ENCODE results near the gene UBR4.

Gene UBR4

DNA sequence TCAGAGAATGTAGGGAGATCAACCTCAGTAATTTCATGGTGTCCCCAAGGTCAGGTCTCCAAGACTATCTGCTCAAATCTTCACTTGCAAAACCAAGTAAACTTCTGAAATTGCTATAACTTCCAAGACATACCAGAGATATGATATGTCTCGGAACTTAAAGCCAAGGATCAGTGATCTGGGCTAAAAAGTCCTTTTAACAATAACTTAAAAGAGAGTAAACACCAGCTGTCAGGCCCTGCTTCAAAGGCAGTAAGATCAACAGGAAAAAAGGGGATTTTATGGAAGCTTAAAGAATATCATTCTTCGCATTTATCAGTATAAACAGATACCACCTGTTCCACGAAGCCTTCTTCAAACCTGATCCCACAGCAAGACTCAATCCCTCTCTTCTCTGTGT, 13.7 kb downstream of the UBR4 start:
- Histone ChIP-seq H3K4ac (ENCODE audit: low read depth in 1 of 2, low read length in 2 of 2) (no peak overlapping the region), H4K91ac (ENCODE audit: low read length) (no peak overlapping the region), H3K14ac (ENCODE audit: low read length in 2 of 2) (no peak overlapping the region), H2BK15ac (ENCODE audit: low read depth, poor library complexity, severe bottlenecking) (no peak overlapping the region), H2BK12ac (ENCODE audit: low read length in 2 of 2) (no peak overlapping the region), H3K79me1 (replicated peaks; ENCODE audit: low read length, poor library complexity, severe bottlenecking) (peaks cover 23% of the 10 kb centered on the region), H2BK120ac (ENCODE audit: low read depth, low read length) (no peak overlapping the region), H3K36me3 (ENCODE audit: control insufficient read depth in 1 of 2, insufficient read depth in 2 of 2, low read depth in 1 of 2, low read length in 2 of 2) (peaks cover 27 to 91% of the 10 kb centered on the region in 2 experiments), H3K9ac (ENCODE audit: low read length) (no peak overlapping the region), H3K9me3 (ENCODE audit: control insufficient read depth, low read length) (no peaks in the 10 kb centered on the region), H4K8ac (ENCODE audit: low read length) (no peak overlapping the region), H3K18ac (ENCODE audit: low read depth in 1 of 2, low read length in 2 of 2) (no peak overlapping the region), H3K4me1 (ENCODE audit: control insufficient read depth, insufficient read depth, low read depth, low read length) (no peaks in the 10 kb centered on the region), H3K23ac (ENCODE audit: low read length in 2 of 2) (no peak overlapping the region), H2AK5ac (ENCODE audit: low read length, severe bottlenecking) (no peak overlapping the region), H3K27ac (ENCODE audit: low read length, poor library complexity, severe bottlenecking) (no peak overlapping the region), H2AFZ (ENCODE audit: low read depth, low read length) (no peak overlapping the region), H3K4me2 (ENCODE audit: low read length, poor library complexity, severe bottlenecking) (no peak overlapping the region), H2BK5ac (ENCODE audit: low read depth, low read length, poor library complexity, severe bottlenecking) (no peak overlapping the region), H3K4me3 (ENCODE audit: insufficient read depth in 1 of 2, low read depth in 1 of 2, low read length in 2 of 2) (no peak overlapping the region), H3K27me3 (ENCODE audit: control insufficient read depth in 1 of 2, insufficient read depth in 1 of 2, low read length in 2 of 2) (no peaks in the 10 kb centered on the region)
- WGBS = 100% methylated on average over 2 of the region's 3 CpGs
- no peak for DNase-seq

DNA sequence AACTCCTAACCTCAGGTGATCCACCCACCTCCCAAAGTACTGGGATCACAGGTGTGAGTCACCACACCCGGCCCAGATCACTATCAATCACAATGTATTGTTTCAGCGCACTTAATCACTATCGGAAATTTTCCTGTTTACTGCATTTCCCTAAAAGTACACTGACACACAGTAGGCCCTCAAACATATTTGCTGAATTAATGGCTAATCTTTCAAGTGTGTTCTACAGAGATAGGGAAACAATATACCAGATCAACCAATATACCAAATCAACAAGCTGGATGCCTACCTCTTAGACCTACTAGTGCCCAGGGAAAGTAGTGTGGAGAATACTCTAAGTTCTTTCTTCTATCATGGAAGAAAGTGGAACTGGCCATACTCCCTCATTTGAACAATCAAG, 17.1 kb downstream of the UBR4 start:
- Histone ChIP-seq H3K23ac (ENCODE audit: low read length in 2 of 2) (no peak overlapping the region), H2BK12ac (ENCODE audit: low read length in 2 of 2) (no peak overlapping the region), H4K8ac (ENCODE audit: low read length) (no peak overlapping the region), H3K27me3 (ENCODE audit: control insufficient read depth in 1 of 2, insufficient read depth in 1 of 2, low read length in 2 of 2) (no peaks in the 10 kb centered on the region), H3K18ac (ENCODE audit: low read depth in 1 of 2, low read length in 2 of 2) (no peak overlapping the region), H2BK15ac (ENCODE audit: low read depth, poor library complexity, severe bottlenecking) (no peak overlapping the region), H3K4me2 (ENCODE audit: low read length, poor library complexity, severe bottlenecking) (no peak overlapping the region), H3K9me3 (ENCODE audit: control insufficient read depth, low read length) (no peaks in the 10 kb centered on the region), H4K91ac (ENCODE audit: low read length) (no peak overlapping the region), H3K4ac (ENCODE audit: low read depth in 1 of 2, low read length in 2 of 2) (no peak overlapping the region), H2BK5ac (ENCODE audit: low read depth, low read length, poor library complexity, severe bottlenecking) (no peak overlapping the region), H3K27ac (ENCODE audit: low read length, poor library complexity, severe bottlenecking) (no peak overlapping the region), H3K14ac (ENCODE audit: low read length in 2 of 2) (no peak overlapping the region), H2BK120ac (ENCODE audit: low read depth, low read length) (no peak overlapping the region), H3K36me3 (ENCODE audit: control insufficient read depth in 1 of 2, insufficient read depth in 2 of 2, low read depth in 1 of 2, low read length in 2 of 2) (peaks cover 39 to 90% of the 10 kb centered on the region in 2 experiments), H3K4me1 (ENCODE audit: control insufficient read depth, insufficient read depth, low read depth, low read length) (no peaks in the 10 kb centered on the region), H2AK5ac (ENCODE audit: low read length, severe bottlenecking) (no peak overlapping the region), H2AFZ (ENCODE audit: low read depth, low read length) (no peak overlapping the region), H3K4me3 (ENCODE audit: insufficient read depth in 1 of 2, low read depth in 1 of 2, low read length in 2 of 2) (no peak overlapping the region), H3K79me1 (replicated peaks; ENCODE audit: low read length, poor library complexity, severe bottlenecking) (peaks cover 30% of the 10 kb centered on the region), H3K9ac (ENCODE audit: low read length) (no peak overlapping the region)
- DNase-seq = no peak
- 100% methylated on average over 3 of the region's 3 CpGs for WGBS

DNA sequence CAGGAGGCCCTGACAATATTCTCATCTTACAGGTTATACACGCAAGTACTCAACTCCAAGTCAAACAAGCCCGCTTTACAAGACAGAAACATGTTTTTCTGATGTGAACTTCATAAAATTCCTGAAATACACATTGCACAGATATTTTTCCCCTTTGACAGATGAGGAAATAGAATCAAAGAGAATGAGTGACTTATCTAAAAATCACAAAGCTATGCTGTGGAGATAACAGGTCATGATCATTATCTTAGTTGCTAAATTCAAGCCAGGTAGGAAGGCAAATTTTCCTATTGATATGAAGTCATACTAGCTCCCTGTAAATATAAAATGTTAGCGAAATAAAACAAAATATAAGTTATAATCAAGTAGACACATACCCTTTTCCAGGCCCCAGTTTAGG, 18.3 kb downstream of the UBR4 start:
- no peak overlapping the region for H3K4me3 ChIP-seq (ENCODE audit: insufficient read depth in 1 of 2, low read depth in 1 of 2, low read length in 2 of 2)
- H4K8ac ChIP-seq (ENCODE audit: low read length) = no peak overlapping the region
- no peak overlapping the region for H2BK12ac ChIP-seq (ENCODE audit: low read length in 2 of 2)
- no peak overlapping the region for H2BK15ac ChIP-seq (ENCODE audit: low read depth, poor library complexity, severe bottlenecking)
- H2BK120ac ChIP-seq (ENCODE audit: low read depth, low read length) = no peak overlapping the region
- WGBS = 100% methylated on average over 2 of the region's 3 CpGs
- H4K91ac ChIP-seq (ENCODE audit: low read length) = no peak overlapping the region
- no peak overlapping the region for H3K9ac ChIP-seq (ENCODE audit: low read length)
- no peak overlapping the region for H3K14ac ChIP-seq (ENCODE audit: low read length in 2 of 2)
- no peaks in the 10 kb centered on the region for H3K4me1 ChIP-seq (ENCODE audit: control insufficient read depth, insufficient read depth, low read depth, low read length)
- H3K23ac ChIP-seq (ENCODE audit: low read length in 2 of 2) = no peak overlapping the region
- H2BK5ac ChIP-seq (ENCODE audit: low read depth, low read length, poor library complexity, severe bottlenecking) = no peak overlapping the region
- H3K27ac ChIP-seq (ENCODE audit: low read length, poor library complexity, severe bottlenecking) = no peak overlapping the region
- no peak overlapping the region for H3K4ac ChIP-seq (ENCODE audit: low read depth in 1 of 2, low read length in 2 of 2)
- DNase-seq = no peak
- no peak overlapping the region for H3K18ac ChIP-seq (ENCODE audit: low read depth in 1 of 2, low read length in 2 of 2)
- H3K79me1 ChIP-seq (replicated peaks; ENCODE audit: low read length, poor library complexity, severe bottlenecking) = peaks cover 30% of the 10 kb centered on the region
- H3K4me2 ChIP-seq (ENCODE audit: low read length, poor library complexity, severe bottlenecking) = no peak overlapping the region
- H3K9me3 ChIP-seq (ENCODE audit: control insufficient read depth, low read length) = no peaks in the 10 kb centered on the region
- no peak overlapping the region for H2AFZ ChIP-seq (ENCODE audit: low read depth, low read length)
- H3K27me3 ChIP-seq (ENCODE audit: control insufficient read depth in 1 of 2, insufficient read depth in 1 of 2, low read length in 2 of 2) = no peaks in the 10 kb centered on the region
- peaks cover 37 to 88% of the 10 kb centered on the region in 2 experiments for H3K36me3 ChIP-seq (ENCODE audit: control insufficient read depth in 1 of 2, insufficient read depth in 2 of 2, low read depth in 1 of 2, low read length in 2 of 2)
- H2AK5ac ChIP-seq (ENCODE audit: low read length, severe bottlenecking) = no peak overlapping the region

DNA sequence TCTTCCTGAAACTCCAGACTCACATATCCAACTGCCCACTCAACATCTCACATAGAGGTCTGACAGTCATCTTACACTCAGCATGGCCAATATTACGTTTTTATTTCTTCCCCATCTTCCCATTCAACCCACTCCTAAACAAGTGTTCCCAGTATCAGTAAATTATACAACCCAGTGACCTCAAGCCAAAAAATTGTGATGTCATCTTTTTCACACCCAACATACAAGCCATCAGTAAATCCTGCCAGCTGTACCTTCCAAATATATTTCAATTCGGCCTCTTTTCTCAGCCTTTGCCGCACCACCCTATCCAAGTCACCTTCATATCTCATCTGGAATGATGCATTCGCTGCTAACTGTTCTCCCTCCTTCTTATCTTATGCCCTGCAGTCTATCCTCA, 19.6 kb downstream of the UBR4 start:
- no peak for DNase-seq
- Histone ChIP-seq H2AFZ (ENCODE audit: low read depth, low read length) (no peak overlapping the region), H3K9ac (ENCODE audit: low read length) (no peak overlapping the region), H2BK5ac (ENCODE audit: low read depth, low read length, poor library complexity, severe bottlenecking) (no peak overlapping the region), H4K8ac (ENCODE audit: low read length) (no peak overlapping the region), H2BK15ac (ENCODE audit: low read depth, poor library complexity, severe bottlenecking) (no peak overlapping the region), H3K4me2 (ENCODE audit: low read length, poor library complexity, severe bottlenecking) (no peak overlapping the region), H3K4me1 (ENCODE audit: control insufficient read depth, insufficient read depth, low read depth, low read length) (no peaks in the 10 kb centered on the region), H3K18ac (ENCODE audit: low read depth in 1 of 2, low read length in 2 of 2) (no peak overlapping the region), H3K14ac (ENCODE audit: low read length in 2 of 2) (no peak overlapping the region), H3K27me3 (ENCODE audit: control insufficient read depth in 1 of 2, insufficient read depth in 1 of 2, low read length in 2 of 2) (no peaks in the 10 kb centered on the region), H3K4ac (ENCODE audit: low read depth in 1 of 2, low read length in 2 of 2) (no peak overlapping the region), H3K79me1 (replicated peaks; ENCODE audit: low read length, poor library complexity, severe bottlenecking) (peaks cover 37% of the 10 kb centered on the region), H2BK12ac (ENCODE audit: low read length in 2 of 2) (no peak overlapping the region), H3K23ac (ENCODE audit: low read length in 2 of 2) (no peak overlapping the region), H3K4me3 (ENCODE audit: insufficient read depth in 1 of 2, low read depth in 1 of 2, low read length in 2 of 2) (no peak overlapping the region), H3K27ac (ENCODE audit: low read length, poor library complexity, severe bottlenecking) (no peak overlapping the region), H2BK120ac (ENCODE audit: low read depth, low read length) (no peak overlapping the region), H3K36me3 (ENCODE audit: control insufficient read depth in 1 of 2, insufficient read depth in 2 of 2, low read depth in 1 of 2, low read length in 2 of 2) (peaks cover 43 to 88% of the 10 kb centered on the region in 2 experiments), H3K9me3 (ENCODE audit: control insufficient read depth, low read length) (no peaks in the 10 kb centered on the region), H4K91ac (ENCODE audit: low read length) (no peak overlapping the region), H2AK5ac (ENCODE audit: low read length, severe bottlenecking) (no peak overlapping the region)
- WGBS = 97% methylated on average over 4 of the region's 4 CpGs

Measured in mesenchymal stem cell (in vitro differentiated cells and primary cell).